ENCODE measurements around the gene ENPP3. TPM values are rescaled to one million over a fixed set of nuclear protein-coding genes. Genes with fewer than 3 reads are reported as not detected.
"Not testable (repeated sequence)": the region's sequence is repeated elsewhere in the genome, so short reads cannot be mapped to it uniquely, and the experiment has no call there.

Gene ENPP3
- total and polyA plus RNA-seq, 8 donors, result 0.31 to 13.0 (median 0.61) TPM; not detected in 2

DNA sequence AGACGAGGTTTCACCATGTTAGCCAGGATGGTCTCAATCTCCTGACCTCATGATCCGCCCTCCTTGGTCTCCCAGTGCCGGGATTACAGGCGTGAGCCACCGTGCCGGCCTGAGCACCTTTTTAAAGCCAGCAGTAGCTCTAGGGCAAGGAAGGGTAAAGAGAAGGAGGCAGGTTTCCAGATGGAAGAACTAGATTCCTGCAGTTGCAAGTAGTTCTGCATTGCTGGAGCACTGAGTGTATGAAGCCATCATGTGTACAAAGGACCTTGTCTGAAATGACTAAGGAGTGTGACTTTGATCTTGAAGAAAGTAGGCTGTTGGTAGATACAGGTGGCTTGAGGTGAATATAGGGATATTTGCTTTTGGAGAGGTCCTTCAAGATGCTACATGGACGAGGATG is 59.9 kb downstream of the ENPP3 start:
- H3K9me3 ChIP-seq, result no peaks in the 10 kb centered on the region
- H3K4me1 ChIP-seq, result no peaks in the 10 kb centered on the region
- DNase-seq, result no peak
- no peaks in the 10 kb centered on the region for H3K36me3 ChIP-seq
- 92 to 97% (median 94%) methylated on average over 7 of the region's 7 CpGs for WGBS, 5 donors
- H3K4me3 ChIP-seq, result no peak overlapping the region
- H3K27ac ChIP-seq, result no peak overlapping the region
- TF ChIP-seq EP300 (IDR thresholded peaks at IDR 0.05) (no peak), POLR2AphosphoS5 (IDR thresholded peaks at IDR 0.05) (no peak), POLR2A (IDR thresholded peaks at IDR 0.05) (no peak)
- TF ChIP-seq, protein P1, sequence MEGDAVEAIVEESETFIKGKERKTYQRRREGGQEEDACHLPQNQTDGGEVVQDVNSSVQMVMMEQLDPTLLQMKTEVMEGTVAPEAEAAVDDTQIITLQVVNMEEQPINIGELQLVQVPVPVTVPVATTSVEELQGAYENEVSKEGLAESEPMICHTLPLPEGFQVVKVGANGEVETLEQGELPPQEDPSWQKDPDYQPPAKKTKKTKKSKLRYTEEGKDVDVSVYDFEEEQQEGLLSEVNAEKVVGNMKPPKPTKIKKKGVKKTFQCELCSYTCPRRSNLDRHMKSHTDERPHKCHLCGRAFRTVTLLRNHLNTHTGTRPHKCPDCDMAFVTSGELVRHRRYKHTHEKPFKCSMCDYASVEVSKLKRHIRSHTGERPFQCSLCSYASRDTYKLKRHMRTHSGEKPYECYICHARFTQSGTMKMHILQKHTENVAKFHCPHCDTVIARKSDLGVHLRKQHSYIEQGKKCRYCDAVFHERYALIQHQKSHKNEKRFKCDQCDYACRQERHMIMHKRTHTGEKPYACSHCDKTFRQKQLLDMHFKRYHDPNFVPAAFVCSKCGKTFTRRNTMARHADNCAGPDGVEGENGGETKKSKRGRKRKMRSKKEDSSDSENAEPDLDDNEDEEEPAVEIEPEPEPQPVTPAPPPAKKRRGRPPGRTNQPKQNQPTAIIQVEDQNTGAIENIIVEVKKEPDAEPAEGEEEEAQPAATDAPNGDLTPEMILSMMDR (IDR thresholded peaks at IDR 0.05), result no peak
- no peaks in the 10 kb centered on the region for H3K27me3 ChIP-seq
- intact Hi-C loops (cut with DNase I; ENCODE audit: low total_unique reads), result loop anchor here (5.0 kb wide), 1 partner anchor 210 kb away; no protein-coding TSS in a partner anchor

DNA sequence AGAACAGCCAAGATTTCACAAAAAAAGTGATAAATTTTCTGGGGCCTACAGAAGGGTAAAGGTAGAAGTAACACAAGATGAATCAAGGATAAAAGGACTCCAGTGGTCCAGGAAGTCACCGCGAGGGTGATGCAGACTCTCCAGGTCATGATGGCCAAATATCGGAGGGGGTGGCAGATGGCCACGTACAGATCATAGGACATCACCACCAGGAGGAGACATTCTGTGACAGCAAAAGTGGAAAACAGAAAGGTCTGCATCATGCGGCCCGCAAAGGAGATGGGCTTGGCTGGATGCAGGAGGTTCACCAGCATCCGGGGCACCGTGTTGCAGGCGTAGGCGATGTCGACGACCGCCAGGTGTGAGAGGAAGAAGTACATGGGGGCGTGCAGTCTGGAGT is 63.7 kb downstream of the ENPP3 start:
- WGBS, 5 donors, result no CpG with 5 or more reads among the region's 14 CpGs
- H3K27me3 ChIP-seq; H3K9me3 ChIP-seq; H3K4me3 ChIP-seq; H3K36me3 ChIP-seq; DNase-seq; H3K27ac ChIP-seq; intact Hi-C loops (cut with DNase I; ENCODE audit: low total_unique reads); H3K4me1 ChIP-seq: not testable (repeated sequence)

DNA sequence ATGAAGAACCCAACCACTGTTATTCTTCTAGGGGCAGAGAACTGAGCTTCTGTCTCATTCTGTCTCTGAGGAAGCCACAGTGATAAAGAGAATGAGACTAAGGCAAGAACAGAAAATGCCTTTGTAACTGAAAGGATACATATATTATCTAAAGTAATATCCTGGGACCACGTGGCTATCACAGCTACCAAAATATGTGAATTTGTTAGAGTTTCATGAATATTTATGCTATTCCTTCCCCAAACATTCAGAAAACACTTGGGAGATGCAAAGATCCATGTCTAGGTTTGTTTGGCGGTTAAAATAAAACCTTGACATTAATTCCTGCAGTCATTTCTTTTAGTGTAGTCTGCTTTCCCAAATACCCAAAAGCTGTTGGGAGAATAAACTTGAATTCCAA is 66.8 kb downstream of the ENPP3 start:
- H3K36me3 ChIP-seq; H3K27me3 ChIP-seq; intact Hi-C loops (cut with DNase I; ENCODE audit: low total_unique reads); H3K4me1 ChIP-seq; H3K4me3 ChIP-seq; H3K27ac ChIP-seq; DNase-seq; H3K9me3 ChIP-seq: not testable (repeated sequence)
- WGBS, 5 donors, result no CpG with 5 or more reads among the region's 2 CpGs

DNA sequence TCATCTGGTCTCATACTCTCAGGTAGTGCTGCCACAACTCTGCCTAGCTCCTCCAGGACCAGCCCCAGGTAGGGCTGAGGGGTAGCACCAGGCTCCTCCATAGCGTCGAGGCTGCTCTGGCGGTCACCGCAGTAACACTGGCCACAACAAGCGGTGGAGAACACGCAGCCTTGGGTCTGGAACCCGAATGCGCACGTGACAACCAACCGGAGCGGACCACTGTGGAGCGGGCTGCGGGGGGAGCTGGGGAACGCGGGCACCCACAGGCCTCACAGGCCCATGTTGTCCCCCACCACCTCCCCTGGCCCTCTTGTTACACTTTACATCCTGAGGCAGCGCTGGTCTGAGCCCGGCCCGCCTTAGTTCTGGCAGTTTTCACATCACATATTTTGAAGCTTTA is 73.8 kb downstream of the ENPP3 start, which contains the start of gene CTAGE9:
CTAGE9 (minus strand) TSS at position 101 of the 400 bp plus-strand sequence; CDS start at position 101, 0 bp downstream.
- H3K27ac ChIP-seq; intact Hi-C loops (cut with DNase I; ENCODE audit: low total_unique reads); H3K4me1 ChIP-seq; H3K36me3 ChIP-seq; H3K27me3 ChIP-seq; H3K4me3 ChIP-seq; H3K9me3 ChIP-seq; DNase-seq: not testable (repeated sequence)
- 92 to 99% (median 95%) methylated on average over 5 to 7 of the region's 18 CpGs for WGBS, 5 donors

DNA sequence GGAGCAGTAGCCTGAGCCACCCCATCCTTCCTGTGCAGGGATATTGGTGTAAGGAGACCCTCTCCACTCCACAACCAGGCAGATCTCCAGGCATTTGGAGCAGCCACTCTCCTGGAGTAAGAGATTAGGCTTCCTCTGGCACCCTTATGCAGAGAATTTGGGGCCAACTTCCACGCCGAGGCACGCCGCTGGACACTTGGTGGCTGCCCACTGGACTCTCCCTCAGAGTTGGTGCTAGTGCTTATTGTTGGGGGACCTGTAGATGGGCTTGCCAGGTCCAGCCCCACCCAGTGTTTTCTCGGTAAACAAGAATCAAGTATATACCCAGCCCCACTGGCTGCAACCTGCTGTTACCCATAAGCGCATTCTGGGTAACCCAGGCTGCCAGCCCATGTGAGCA is 78.5 kb downstream of the ENPP3 start:
- H3K4me1 ChIP-seq; H3K27ac ChIP-seq; intact Hi-C loops (cut with DNase I; ENCODE audit: low total_unique reads); H3K27me3 ChIP-seq; DNase-seq; H3K36me3 ChIP-seq; H3K4me3 ChIP-seq; H3K9me3 ChIP-seq: not testable (repeated sequence)
- 83 to 100% (median 93%) methylated on average over 1 to 6 of the region's 6 CpGs for WGBS, 5 donors

DNA sequence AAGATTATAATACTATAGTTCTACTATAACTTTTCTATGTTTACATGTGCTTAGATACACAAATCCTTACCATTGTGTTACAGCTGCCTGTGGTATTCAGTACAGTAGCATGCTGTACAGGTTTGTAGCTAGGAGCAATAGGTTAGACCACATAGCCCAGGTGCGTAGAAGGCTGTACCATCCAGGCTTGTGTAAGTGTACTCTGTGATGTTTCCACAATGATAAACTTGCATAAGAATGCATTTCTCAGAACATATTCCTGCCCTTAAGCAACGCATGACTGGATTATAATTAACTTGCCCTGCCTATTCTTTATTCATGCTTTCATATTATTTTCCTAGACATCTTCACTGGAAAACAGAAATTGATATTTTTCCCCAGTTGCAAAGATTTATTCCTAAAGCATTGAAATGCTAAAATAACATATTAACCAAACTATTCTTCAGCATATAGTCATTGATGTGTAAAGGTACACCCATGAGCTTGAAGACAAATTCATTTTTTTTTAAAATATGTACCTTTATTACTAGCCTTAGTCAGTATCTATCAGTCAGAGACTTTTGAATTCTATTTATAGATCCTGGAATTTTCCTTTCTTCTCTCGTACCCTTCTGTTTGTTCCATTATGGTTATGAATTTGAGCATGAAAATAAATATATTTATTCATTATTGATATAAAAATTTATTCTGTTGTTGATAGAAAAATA is 80.9 kb downstream of the ENPP3 start:
- WGBS, 5 donors, result 52 to 66% (median 55%) methylated on average over 3 of the region's 3 CpGs
- no peaks in the 10 kb centered on the region for H3K9me3 ChIP-seq
- no peak overlapping the region for H3K27ac ChIP-seq
- no peak overlapping the region for H3K4me3 ChIP-seq
- TF ChIP-seq, protein P1 (IDR thresholded peaks at IDR 0.05), result no peak
- TF ChIP-seq EP300 (IDR thresholded peaks at IDR 0.05), result no peak
- no peak for TF ChIP-seq POLR2AphosphoS5 (IDR thresholded peaks at IDR 0.05)
- no peak for TF ChIP-seq POLR2A (IDR thresholded peaks at IDR 0.05)
- intact Hi-C loops (cut with DNase I; ENCODE audit: low total_unique reads), result no loop called here
- H3K4me1 ChIP-seq, result peaks cover 0 to 7% (median 2%) of the 10 kb centered on the region in 4 donors
- no peaks in the 10 kb centered on the region for H3K36me3 ChIP-seq
- no peaks in the 10 kb centered on the region for H3K27me3 ChIP-seq
- peak in 1 of 2 donors; percentile 40 for DNase-seq

All from stomach (tissue), 9 donors.